Ovary (tissue), 3 donors: ENCODE data around the gene GARNL3.

Source experiments
- CTCF ChIP-seq, 3 donors: fragments of 450-650 bp in 2 of 3; fragments of 200-600 bp in 1 of 3; IDR thresholded peaks; one replicate each; pipeline versions ENCODE4 v1.5.1 to v1.8.0; 2016 to 2022; ENCODE audit warnings: antibody characterized with exemption in 3 of 3, mild to moderate bottlenecking in 1 of 3
- EP300 ChIP-seq: sonication (generic); formaldehyde crosslinking; IDR thresholded peaks from one replicate; pipeline ENCODE4 v1.6.1; 2017; ENCODE audit warnings: antibody characterized with exemption
- POLR2A ChIP-seq: fragments of 450-650 bp; IDR thresholded peaks from one replicate; pipeline ENCODE4 v1.6.1; 2017; ENCODE audit warnings: antibody characterized with exemption, mild to moderate bottlenecking, moderate library complexity
- donor health status: DM: no; HTN: no; CAD: no.

GRCh38 chr9:127346584-127346983, 82.0 kb downstream of the GARNL3 start:
- TF ChIP-seq CTCF (IDR thresholded peaks at IDR 0.05) (no peak), POLR2A (no peak), EP300 (no peak)
